ENCODE data around the gene LRCOL1.

The LRCOL1 gene

GRCh38 chr12:132610051-132610759 is at the start of gene LRCOL1:
LRCOL1 (minus strand) TSS chr12:132610582; CDS start chr12:132606251, 4,331 bp downstream.
- no peak for DNase-seq

- no peak for DNase-seq
These were observed 49.7 kb upstream of the LRCOL1 start for GRCh38 chr12:132660052-132660451.

- no peak for DNase-seq
These were observed 48.8 kb upstream of the LRCOL1 start for GRCh38 chr12:132659146-132659545.

GRCh38 chr12:132658149-132658894 is 47.9 kb upstream of the LRCOL1 start:
- DNase-seq: no peak

GRCh38 chr12:132657004-132657727 is 46.8 kb upstream of the LRCOL1 start:
- DNase-seq: no peak

GRCh38 chr12:132653567-132654290 is 43.3 kb upstream of the LRCOL1 start:
- no peak for DNase-seq

GRCh38 chr12:132651444-132652100 is 41.2 kb upstream of the LRCOL1 start:
- no peak for DNase-seq

GRCh38 chr12:132649226-132649945 is 39.0 kb upstream of the LRCOL1 start:
- DNase-seq: no peak

GRCh38 chr12:132648616-132649225 is 38.3 kb upstream of the LRCOL1 start:
- DNase-seq: no peak

DNA sequence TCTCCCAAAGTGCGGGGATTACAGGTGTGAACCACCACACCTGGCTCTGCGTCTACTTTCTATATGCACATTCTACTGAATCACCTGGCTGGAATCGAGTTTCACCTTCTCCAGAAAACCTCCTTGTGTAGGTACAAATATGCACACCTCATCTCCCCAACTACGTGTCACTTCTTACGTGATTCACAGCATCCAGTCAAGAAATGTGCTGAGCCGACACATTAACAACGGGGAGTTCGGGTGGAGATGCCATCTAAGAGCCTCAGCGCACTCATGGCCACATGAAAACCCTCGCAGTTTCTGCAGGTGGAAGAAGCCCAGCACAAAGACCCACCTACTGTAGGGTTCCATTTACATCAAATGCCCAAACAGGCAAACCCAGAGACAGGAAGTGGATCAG is 37.5 kb upstream of the LRCOL1 start:
- no peak for DNase-seq

- no peak for DNase-seq
These were observed 36.5 kb upstream of the LRCOL1 start for GRCh38 chr12:132646850-132647249.

DNA sequence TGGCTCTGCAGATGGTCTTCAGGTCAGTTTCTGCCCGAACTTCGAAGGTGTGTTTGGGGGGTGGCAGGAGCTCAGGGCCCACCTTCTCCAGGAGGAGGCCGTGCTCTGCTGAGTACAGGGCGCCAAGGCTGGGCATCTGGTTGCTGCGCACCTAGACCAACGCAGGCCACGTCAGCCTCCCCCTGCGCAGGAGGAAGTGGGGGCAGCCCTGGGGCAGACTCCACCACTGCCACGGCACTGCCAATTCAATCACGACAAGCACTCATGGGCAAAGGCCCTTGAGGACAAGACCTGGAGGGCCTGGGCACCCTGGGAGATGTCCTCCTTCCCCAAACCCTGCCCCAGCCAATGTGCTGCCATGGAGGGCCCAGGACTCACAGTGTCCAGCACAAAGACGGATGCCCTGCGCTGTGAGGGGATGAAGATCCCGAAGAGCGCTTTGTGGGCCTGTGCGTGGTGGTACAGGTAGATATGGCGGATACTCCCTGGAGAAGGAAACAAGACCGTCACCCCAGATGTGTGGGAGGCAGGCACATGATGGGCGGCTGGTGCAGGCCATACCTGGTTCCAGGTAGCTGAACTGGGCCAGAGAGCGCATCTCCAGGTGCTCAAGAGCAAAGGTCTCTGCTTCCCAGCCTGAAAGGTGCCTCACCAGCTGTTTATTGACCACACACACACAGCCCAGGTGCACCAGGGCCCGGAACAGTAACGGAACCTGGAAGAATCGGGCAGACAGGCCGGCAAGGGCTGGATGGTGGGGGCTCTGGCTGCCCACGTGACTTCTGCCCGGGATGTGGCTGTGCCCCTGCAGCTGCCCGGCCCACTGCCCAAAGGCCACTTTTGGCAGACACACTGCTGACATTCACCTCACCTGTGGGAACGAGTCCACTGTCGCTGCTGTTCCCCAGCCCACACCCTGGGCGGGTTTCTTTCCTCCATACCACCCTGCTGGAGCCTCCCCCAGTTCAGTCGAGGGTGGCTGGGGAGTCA is 32.8 kb upstream of the LRCOL1 start:
- no peak for DNase-seq

DNA sequence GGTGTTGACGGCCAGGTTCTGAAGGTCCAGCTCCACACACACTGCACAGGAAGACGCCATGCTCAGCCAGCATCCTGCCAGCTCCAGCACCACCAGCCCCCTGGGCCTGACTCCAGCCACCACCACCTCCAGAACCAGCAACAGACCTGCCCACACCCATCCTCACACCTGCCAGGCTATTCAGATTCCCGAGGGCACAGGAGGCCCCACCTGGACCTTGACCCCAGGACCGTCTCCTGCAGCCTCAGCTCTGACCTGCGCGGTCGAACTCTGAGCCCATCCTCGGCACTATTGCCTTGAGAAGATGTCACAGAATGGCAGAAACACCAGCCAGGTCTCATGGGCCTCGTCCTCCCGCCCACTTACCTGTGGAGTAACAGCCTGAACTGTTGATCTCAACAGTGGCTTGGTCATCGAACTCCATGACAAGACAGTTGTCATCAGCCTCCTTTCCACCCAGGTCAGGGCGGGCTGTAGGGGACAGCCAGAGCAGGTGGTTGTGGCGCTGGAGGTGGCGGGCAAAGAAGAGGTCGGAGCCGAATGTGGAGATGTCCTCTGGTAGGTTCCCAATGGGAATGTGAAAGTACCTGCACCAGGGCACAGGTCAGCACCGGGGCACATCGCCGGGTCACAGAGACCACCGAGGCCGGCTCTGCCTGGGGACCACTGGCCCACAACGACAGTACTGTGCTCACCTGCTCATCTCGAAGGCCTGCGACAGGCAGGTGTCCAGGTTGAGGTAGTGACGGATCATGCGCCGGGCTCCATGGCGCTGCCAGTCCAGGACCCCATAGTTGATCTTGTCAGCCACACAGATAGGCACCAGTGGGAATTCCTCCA is 31.6 kb upstream of the LRCOL1 start:
- DNase-seq: no peak

DNA sequence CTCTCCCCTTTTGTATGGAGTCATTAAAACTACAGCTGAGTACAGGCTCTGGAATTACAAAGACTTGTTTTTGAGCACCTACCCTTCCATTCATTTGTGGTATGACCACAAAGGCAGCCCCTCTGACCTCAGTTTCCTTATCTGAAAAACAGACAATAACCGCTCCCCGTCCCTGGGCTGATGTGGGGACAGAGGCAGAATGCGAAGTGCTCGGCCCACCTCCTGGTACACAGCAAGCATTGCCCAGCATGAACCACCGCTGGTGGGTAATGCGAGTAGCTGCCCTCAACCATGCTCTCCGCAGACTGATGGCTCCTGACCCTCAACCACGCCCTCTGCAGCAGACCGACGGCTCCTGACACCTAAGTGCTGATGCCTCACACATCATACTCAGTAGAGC is 30.6 kb upstream of the LRCOL1 start:
- DNase-seq: no peak

DNA sequence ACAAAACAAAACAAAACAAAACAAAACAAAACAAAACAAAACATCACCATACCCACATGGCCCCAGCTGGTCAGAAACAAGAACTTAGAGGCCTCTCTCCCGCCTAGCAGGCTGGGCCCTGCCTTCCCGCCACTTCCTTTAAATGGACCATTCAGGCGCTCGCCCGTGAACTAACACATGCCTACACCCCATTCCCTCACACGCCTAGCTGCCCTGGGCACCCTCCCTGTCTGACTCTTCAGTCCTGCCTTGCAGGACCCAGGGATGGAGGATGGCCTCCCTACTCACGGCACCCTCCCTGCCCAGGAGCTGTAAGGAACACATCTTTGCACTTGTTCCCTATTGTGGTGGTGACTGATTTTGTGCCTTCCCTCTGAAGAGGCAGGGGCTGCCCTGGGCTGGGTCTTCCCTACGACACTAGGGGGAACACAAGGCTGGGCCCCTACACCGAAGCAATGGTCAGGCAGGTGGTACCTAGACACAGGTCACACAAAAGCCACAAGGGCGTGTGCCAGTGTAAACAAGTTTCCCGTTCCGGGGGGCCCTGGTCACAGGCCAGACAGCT is 29.7 kb upstream of the LRCOL1 start:
- no peak for DNase-seq

GRCh38 chr12:132638541-132639408 is 28.4 kb upstream of the LRCOL1 start:
- DNase-seq: no peak

GRCh38 chr12:132637811-132638210 is 27.4 kb upstream of the LRCOL1 start:
- no peak for DNase-seq
